K562 (cell line): Measurements from ENCODE around the gene POFUT2. TPM values are rescaled to one million over a fixed set of nuclear protein-coding genes. Genes with fewer than 3 reads are reported as not detected.

Source experiments
- CBFA2T2 ChIP-seq: fragments of 450-650 bp; conservative IDR thresholded peaks from 2 replicates; pipeline ENCODE4 v1.6.1; 2017; ENCODE audit warnings: mild to moderate bottlenecking
- CREBBP ChIP-seq: IDR thresholded peaks from one replicate; pipeline ENCODE4 v1.6.1; 2012; ENCODE audit warnings: low read depth, mild to moderate bottlenecking, control low read depth, inconsistent platforms, low read length
- HIVEP1 ChIP-seq: fragments of 250-450 bp; sonication (Bioruptor Pico); IDR thresholded peaks from 2 replicates; pipeline ENCODE4 v1.4.0; 2020; ENCODE audit warnings: mild to moderate bottlenecking
- HMGXB4 ChIP-seq: sonication (generic); formaldehyde crosslinking; IDR thresholded peaks from 2 replicates; pipeline ENCODE4 v1.8.1; 2023; ENCODE audit warnings: mild to moderate bottlenecking, missing genetic modification reagents
- NBN ChIP-seq: fragments of 450-650 bp; IDR thresholded peaks from 2 replicates; pipeline ENCODE4 v1.6.1; 2016; ENCODE audit warnings: low read depth, mild to moderate bottlenecking
- NONO ChIP-seq, 2 experiments: fragments of 200-400 bp in 1 of 2; fragments of 450-650 bp in 1 of 2; formaldehyde crosslinking in 1 of 2; IDR thresholded peaks; 2 replicates each; pipeline ENCODE4 v1.6.1; 2017; ENCODE audit warnings: low read depth in 2 of 2, mild to moderate bottlenecking in 2 of 2, moderate library complexity in 2 of 2, low read length in 1 of 2
- PURB ChIP-seq: sonication (generic); formaldehyde crosslinking; IDR thresholded peaks from 2 replicates; pipeline ENCODE4 v1.9.0; 2021; ENCODE audit warnings: low read depth, mild to moderate bottlenecking, missing genetic modification reagents
- SIRT6 ChIP-seq: IDR thresholded peaks from one replicate; pipeline ENCODE4 v1.6.1; 2012; ENCODE audit warnings: low read depth, mild to moderate bottlenecking, control low read depth, inconsistent platforms, low read length, moderate library complexity
- TEAD2 ChIP-seq: fragments of 450-650 bp; IDR thresholded peaks from 2 replicates; pipeline ENCODE4 v1.6.1; 2016; ENCODE audit warnings: missing genetic modification characterization, control low read depth, missing compliant biosample characterization
- ZBTB49 ChIP-seq: sonication (generic); formaldehyde crosslinking; IDR thresholded peaks from 2 replicates; pipeline ENCODE4 v1.8.0; 2022; ENCODE audit warnings: missing genetic modification reagents, mild to moderate bottlenecking, borderline replicate concordance
- ZNF140 ChIP-seq: fragments of 250-450 bp; sonication (Bioruptor Pico); IDR thresholded peaks from 2 replicates; pipeline ENCODE4 v1.8.0; 2021; ENCODE audit warnings: moderate library complexity, mild to moderate bottlenecking, inconsistent platforms
- ZNF316 ChIP-seq: fragments of 450-650 bp; IDR thresholded peaks from 2 replicates; pipeline ENCODE4 v1.6.1; 2016
- ZNF431 ChIP-seq: sonication (generic); formaldehyde crosslinking; IDR thresholded peaks from 2 replicates; pipeline ENCODE4 v1.8.0; 2022; ENCODE audit warnings: mild to moderate bottlenecking, missing genetic modification reagents
- ZNF444 ChIP-seq: fragments of 250-450 bp; sonication (Bioruptor Pico); IDR thresholded peaks from 2 replicates; pipeline ENCODE4 v1.4.0; 2020; ENCODE audit warnings: mild to moderate bottlenecking, moderate library complexity
- ZNF445 ChIP-seq: fragments of 250-450 bp; sonication (Bioruptor Pico); IDR thresholded peaks from 2 replicates; pipeline ENCODE4 v1.4.0; 2020; ENCODE audit warnings: low read depth, mild to moderate bottlenecking, moderate library complexity
- polyA plus RNA-seq, 8 experiments: library from polyadenylated mRNA; depleted of rRNA in 4 of 8; stranded (reverse) in 5 of 8; unstranded in 3 of 8; fragments of >200 nt; fragmentation: Nextera tagmentation in 2 of 8; fragmentation: Illumina TruSeq in 1 of 8; extraction: Ambion mirVana in 2 of 8; extraction: Trizol in 1 of 8; gene quantifications; 2 replicates each; pipeline versions ENCODE4 v1.2.1 to v1.2.3, GENCODE V29; 2011 to 2014; ENCODE audit warnings: inconsistent platforms in 1 of 8, missing spikeins in 1 of 8
- total RNA-seq, 7 experiments: library from RNA; depleted of rRNA in 6 of 7; stranded (reverse); fragments of >200 nt in 6 of 7; fragmentation: Illumina TruSeq in 2 of 7; extraction: Trizol in 2 of 7; gene quantifications; 2 replicates each; pipeline versions ENCODE4 v1.2.1 to v1.2.3, GENCODE V29; 2011 to 2021; ENCODE audit warnings: low replicate concordance in 1 of 7
- TF ChIP-seq, protein P1 (sequence below): fragments of 250-450 bp; sonication (Bioruptor Pico); IDR thresholded peaks from 2 replicates; pipeline ENCODE4 v1.4.0; 2020; ENCODE audit warnings: mild to moderate bottlenecking, moderate library complexity
- TF ChIP-seq, protein P2 (sequence below): IDR thresholded peaks from 2 replicates; pipeline ENCODE4 v1.6.1; 2011; ENCODE audit not compliant: insufficient read length; ENCODE audit errors: extremely low read depth
- TF ChIP-seq, protein P3 (sequence below): sonication (generic); formaldehyde crosslinking; IDR thresholded peaks from 2 replicates; pipeline ENCODE4 v1.8.1; 2023; ENCODE audit warnings: mild to moderate bottlenecking, missing genetic modification reagents
- TF ChIP-seq, protein P4 (sequence below): fragments of 200-800 bp; sonication (Bioruptor generic); IDR thresholded peaks from 2 replicates; pipeline ENCODE4 v1.6.1; 2017; ENCODE audit warnings: missing genetic modification characterization, missing compliant biosample characterization

Gene POFUT2
- total and polyA plus RNA-seq, 9 of the 15 experiments (the other 6 are each of a cell fraction or from before 2014, with no cell fraction given) = 1.1 to 24.2 (median 11.0) TPM

GRCh38 chr21:45256912-45257672, 30.6 kb downstream of the POFUT2 start (continued):
- no peak for TF ChIP-seq HMGXB4 (CRISPR knock-in tag)
- no peak for TF ChIP-seq ZNF445
- TF ChIP-seq NBN = peak; percentile 79
- no peak for TF ChIP-seq CREBBP
- TF ChIP-seq SIRT6 = no peak
- TF ChIP-seq ZBTB49 (CRISPR knock-in tag) = no peak
- no peak for TF ChIP-seq PURB
- TF ChIP-seq, protein P1, sequence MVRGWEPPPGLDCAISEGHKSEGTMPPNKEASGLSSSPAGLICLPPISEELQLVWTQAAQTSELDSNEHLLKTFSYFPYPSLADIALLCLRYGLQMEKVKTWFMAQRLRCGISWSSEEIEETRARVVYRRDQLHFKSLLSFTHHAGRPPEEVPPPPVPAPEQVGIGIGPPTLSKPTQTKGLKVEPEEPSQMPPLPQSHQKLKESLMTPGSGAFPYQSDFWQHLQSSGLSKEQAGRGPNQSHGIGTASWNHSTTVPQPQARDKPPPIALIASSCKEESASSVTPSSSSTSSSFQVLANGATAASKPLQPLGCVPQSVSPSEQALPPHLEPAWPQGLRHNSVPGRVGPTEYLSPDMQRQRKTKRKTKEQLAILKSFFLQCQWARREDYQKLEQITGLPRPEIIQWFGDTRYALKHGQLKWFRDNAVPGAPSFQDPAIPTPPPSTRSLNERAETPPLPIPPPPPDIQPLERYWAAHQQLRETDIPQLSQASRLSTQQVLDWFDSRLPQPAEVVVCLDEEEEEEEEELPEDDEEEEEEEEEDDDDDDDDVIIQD (CRISPR knock-in tag) = no peak
- TF ChIP-seq NONO (IDR thresholded peaks at IDR 0.05; ENCODE audit: low read depth in 2 of 2, low read length in 1 of 2) = peak in 1 of 2 experiments; percentile 32; a peak in 1 of 4 replicates
- TF ChIP-seq ZNF444 (CRISPR knock-in tag) = no peak
- TF ChIP-seq, protein P2, sequence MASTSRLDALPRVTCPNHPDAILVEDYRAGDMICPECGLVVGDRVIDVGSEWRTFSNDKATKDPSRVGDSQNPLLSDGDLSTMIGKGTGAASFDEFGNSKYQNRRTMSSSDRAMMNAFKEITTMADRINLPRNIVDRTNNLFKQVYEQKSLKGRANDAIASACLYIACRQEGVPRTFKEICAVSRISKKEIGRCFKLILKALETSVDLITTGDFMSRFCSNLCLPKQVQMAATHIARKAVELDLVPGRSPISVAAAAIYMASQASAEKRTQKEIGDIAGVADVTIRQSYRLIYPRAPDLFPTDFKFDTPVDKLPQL = no peak
- TF ChIP-seq HIVEP1 (CRISPR knock-in tag) = no peak; the same call in 1 of the 2 replicates
- TF ChIP-seq, protein P3, sequence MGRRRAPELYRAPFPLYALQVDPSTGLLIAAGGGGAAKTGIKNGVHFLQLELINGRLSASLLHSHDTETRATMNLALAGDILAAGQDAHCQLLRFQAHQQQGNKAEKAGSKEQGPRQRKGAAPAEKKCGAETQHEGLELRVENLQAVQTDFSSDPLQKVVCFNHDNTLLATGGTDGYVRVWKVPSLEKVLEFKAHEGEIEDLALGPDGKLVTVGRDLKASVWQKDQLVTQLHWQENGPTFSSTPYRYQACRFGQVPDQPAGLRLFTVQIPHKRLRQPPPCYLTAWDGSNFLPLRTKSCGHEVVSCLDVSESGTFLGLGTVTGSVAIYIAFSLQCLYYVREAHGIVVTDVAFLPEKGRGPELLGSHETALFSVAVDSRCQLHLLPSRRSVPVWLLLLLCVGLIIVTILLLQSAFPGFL (CRISPR knock-in tag) = no peak
- no peak for TF ChIP-seq ZNF140 (CRISPR knock-in tag)
- TF ChIP-seq ZNF316 = no peak
- peak; percentile 96 for TF ChIP-seq CBFA2T2
- TF ChIP-seq TEAD2 = peak; percentile 82
- TF ChIP-seq, protein P4, sequence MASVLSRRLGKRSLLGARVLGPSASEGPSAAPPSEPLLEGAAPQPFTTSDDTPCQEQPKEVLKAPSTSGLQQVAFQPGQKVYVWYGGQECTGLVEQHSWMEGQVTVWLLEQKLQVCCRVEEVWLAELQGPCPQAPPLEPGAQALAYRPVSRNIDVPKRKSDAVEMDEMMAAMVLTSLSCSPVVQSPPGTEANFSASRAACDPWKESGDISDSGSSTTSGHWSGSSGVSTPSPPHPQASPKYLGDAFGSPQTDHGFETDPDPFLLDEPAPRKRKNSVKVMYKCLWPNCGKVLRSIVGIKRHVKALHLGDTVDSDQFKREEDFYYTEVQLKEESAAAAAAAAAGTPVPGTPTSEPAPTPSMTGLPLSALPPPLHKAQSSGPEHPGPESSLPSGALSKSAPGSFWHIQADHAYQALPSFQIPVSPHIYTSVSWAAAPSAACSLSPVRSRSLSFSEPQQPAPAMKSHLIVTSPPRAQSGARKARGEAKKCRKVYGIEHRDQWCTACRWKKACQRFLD (CRISPR knock-in tag) = peak; percentile 81; the same call in 1 of the 2 replicates
- TF ChIP-seq ZNF431 = no peak
